CD4-positive, alpha-beta T cell treated with Interferon alpha-2 for 1 hour (primary cell): Measurements from ENCODE around the gene VASH1.
A peak's percentile ranks its signal among the peaks of the same experiment; 100 is the strongest.
"Not testable (repeated sequence)": the region's sequence is repeated elsewhere in the genome, so short reads cannot be mapped to it uniquely, and the experiment has no call there.

Source experiments
- DNase-seq, 2 donors: peaks; one replicate each; pipeline ENCODE4 v3.0.0-alpha.2; 2020 to 2022

The VASH1 gene

GRCh38 chr14:76761136-76761959 is at the start of gene VASH1:
TSS of gene VASH1 (plus strand) at chr14:76761468. CDS start at chr14:76762822, 1,354 bp downstream.
- peak; percentile 46 to 58 for DNase-seq

GRCh38 chr14:76713121-76713520 is 48.1 kb upstream of the VASH1 start:
- no peak for DNase-seq

- no peak for DNase-seq
Observed at GRCh38 chr14:76714470-76714869, 46.8 kb upstream of the VASH1 start.

GRCh38 chr14:76715101-76715500 is 46.2 kb upstream of the VASH1 start:
- no peak for DNase-seq

- DNase-seq = no peak
Observed at GRCh38 chr14:76715511-76716081, 45.7 kb upstream of the VASH1 start.

GRCh38 chr14:76716285-76716684 is 45.0 kb upstream of the VASH1 start:
- no peak for DNase-seq

- no peak for DNase-seq
Observed at GRCh38 chr14:76717508-76718290, 43.6 kb upstream of the VASH1 start.

- DNase-seq = no peak
Observed at GRCh38 chr14:76718306-76719040, 42.8 kb upstream of the VASH1 start.

- no peak for DNase-seq
Observed at GRCh38 chr14:76719666-76720065, 41.6 kb upstream of the VASH1 start.

GRCh38 chr14:76720382-76720813 is 40.9 kb upstream of the VASH1 start:
- DNase-seq = peak in 1 of 2 donors; percentile 15

- not testable (repeated sequence) for DNase-seq
Observed at GRCh38 chr14:76721506-76721905, 39.8 kb upstream of the VASH1 start.

- DNase-seq = no peak
Observed at GRCh38 chr14:76724651-76725550, 36.4 kb upstream of the VASH1 start.

- no peak for DNase-seq
Observed at GRCh38 chr14:76726551-76726970, 34.7 kb upstream of the VASH1 start.

GRCh38 chr14:76727384-76727783 is 33.9 kb upstream of the VASH1 start:
- DNase-seq = no peak

GRCh38 chr14:76727901-76728300 is 33.4 kb upstream of the VASH1 start:
- no peak for DNase-seq

- no peak for DNase-seq
Observed at GRCh38 chr14:76729258-76729657, 32.0 kb upstream of the VASH1 start.

- no peak for DNase-seq
Observed at GRCh38 chr14:76729953-76730505, 31.2 kb upstream of the VASH1 start.

GRCh38 chr14:76734501-76734900 is 26.8 kb upstream of the VASH1 start:
- not testable (repeated sequence) for DNase-seq

GRCh38 chr14:76736514-76736913 is 24.8 kb upstream of the VASH1 start:
- no peak for DNase-seq

GRCh38 chr14:76741074-76741473 is 20.2 kb upstream of the VASH1 start:
- no peak for DNase-seq

- DNase-seq = no peak
Observed at GRCh38 chr14:76742185-76742584, 19.1 kb upstream of the VASH1 start.
